GM12873 (cell line): ENCODE results near the gene ALG9.

Source experiments
- TF ChIP-seq, protein P1 (sequence below): IDR thresholded peaks from 2 replicates; pipeline ENCODE4 v1.5.1; 2012; ENCODE audit warnings: low read depth, mild to moderate bottlenecking, moderate library complexity, low read length, control low read depth; ENCODE audit not compliant: insufficient read depth; ENCODE audit errors: missing control alignments

The ALG9 gene

GRCh38 chr11:111851636-111852035 lies 19.7 kb downstream of the ALG9 start:
- TF ChIP-seq, protein P1, sequence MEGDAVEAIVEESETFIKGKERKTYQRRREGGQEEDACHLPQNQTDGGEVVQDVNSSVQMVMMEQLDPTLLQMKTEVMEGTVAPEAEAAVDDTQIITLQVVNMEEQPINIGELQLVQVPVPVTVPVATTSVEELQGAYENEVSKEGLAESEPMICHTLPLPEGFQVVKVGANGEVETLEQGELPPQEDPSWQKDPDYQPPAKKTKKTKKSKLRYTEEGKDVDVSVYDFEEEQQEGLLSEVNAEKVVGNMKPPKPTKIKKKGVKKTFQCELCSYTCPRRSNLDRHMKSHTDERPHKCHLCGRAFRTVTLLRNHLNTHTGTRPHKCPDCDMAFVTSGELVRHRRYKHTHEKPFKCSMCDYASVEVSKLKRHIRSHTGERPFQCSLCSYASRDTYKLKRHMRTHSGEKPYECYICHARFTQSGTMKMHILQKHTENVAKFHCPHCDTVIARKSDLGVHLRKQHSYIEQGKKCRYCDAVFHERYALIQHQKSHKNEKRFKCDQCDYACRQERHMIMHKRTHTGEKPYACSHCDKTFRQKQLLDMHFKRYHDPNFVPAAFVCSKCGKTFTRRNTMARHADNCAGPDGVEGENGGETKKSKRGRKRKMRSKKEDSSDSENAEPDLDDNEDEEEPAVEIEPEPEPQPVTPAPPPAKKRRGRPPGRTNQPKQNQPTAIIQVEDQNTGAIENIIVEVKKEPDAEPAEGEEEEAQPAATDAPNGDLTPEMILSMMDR = peak; percentile 31

DNA sequence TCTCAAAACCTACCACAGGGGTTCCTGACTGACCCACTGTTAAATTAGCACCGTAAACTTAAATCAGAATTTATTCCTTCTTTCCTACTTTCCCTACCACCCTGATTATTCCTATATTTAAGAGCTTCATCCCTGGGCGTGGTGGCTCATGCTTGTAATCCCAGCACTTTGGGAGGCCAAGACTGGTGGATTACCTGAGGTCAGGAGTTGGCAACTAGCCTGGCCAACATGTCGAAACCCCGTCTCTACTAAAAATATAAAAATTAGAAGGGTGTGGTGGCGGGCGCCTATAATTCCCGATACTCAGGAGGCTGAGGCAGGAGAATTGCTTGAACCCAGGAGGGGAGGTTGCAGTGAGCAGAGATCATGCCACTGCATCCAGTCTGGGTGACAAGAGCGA lies 20.3 kb downstream of the ALG9 start:
- TF ChIP-seq, protein P1 = no peak

- TF ChIP-seq, protein P1 = no peak
Observed at GRCh38 chr11:111849631-111850030, 21.8 kb downstream of the ALG9 start.

DNA sequence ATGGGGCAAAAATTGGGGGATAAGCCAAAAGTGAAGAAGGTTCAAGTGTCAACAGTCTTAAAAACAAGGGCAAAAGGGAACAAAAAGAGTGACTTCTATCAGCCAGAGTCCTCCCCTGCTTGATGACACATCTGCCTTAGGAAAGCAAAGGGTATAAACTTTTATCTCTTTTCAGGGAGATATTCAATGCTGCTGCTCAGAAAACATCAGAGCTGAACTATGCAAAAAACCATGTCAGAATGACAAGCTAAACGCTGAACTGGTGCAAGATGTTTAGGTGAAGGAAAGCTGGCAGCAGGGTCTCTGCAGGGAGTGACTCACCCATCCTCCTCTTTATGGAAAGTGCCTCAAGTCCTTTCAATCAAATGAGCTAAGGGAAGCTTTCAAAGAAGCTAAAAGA lies 24.7 kb downstream of the ALG9 start:
- TF ChIP-seq, protein P1 = no peak

DNA sequence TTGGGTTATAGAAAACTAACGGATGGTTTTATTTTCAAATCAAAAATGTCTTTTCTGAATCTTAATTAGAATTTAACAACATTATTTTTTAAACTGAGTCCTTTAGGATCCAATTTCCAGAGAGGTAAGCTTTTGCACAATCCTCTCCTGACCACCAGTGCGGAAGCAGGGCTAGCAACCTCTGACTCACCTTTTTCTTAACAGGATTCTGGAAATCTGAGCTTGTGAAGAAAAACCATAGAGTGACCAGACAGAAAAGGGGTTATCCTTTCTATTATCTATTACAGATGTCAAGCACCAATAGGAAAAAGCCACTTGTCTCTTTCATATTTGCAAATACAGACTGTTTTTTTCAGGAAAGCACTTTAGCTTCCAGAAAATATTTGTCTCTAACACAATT lies 25.3 kb downstream of the ALG9 start:
- TF ChIP-seq, protein P1 = no peak

DNA sequence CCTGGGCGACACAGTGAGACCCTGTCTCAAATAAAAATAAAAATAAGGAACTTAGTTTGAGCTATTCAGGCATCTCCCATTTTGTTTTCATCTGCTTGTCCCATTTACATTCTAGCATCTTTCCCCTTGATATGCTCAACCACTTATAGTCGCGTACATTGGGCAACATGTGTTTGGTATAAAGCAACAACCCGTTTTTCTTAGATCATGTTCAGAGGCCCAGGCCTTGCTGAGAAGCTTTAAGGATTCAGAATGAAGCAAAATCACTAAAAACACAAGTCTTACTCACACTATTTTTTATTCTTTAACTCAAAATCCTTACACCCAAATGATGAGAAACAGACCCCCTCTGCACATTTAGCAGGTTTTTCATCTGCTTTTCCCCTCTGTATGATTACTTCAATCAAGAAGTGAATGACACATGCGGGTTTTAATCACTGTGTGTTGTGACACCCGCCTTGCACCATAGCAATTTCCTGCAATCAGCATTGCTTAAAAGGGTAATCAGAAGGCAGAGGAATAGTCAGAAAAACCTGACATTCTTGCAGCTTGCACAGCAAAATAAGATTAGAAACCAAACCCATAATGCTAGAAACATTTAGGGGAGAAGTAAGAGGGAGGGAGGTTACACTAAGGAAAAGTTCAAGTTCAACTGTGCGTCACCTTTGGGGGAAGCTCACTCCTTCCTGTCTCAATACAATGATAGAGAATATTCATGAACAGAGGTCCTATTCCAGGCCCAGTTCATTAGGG lies 25.9 kb downstream of the ALG9 start:
- TF ChIP-seq, protein P1 = no peak

DNA sequence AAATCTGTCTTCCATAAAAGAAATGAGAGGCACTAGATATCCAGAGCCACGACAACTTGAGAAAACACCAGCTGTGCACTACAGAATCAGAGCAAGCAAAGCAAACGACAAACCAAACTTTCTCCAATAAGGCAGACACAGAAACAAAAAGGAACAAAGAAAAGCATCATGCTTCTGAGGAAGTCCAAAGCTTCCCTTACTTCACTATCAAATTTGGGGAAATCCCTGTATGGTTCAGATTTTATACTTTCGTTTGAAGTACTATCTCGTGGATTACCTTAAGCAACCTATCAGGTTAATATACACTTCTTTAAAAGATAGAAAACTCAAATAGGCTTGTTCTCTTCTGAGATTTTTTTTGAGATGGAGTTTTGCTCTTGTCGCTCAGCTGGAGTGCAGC lies 27.7 kb downstream of the ALG9 start:
- TF ChIP-seq, protein P1 = no peak
